ENCODE measurements around the gene KRT1.

DNA sequence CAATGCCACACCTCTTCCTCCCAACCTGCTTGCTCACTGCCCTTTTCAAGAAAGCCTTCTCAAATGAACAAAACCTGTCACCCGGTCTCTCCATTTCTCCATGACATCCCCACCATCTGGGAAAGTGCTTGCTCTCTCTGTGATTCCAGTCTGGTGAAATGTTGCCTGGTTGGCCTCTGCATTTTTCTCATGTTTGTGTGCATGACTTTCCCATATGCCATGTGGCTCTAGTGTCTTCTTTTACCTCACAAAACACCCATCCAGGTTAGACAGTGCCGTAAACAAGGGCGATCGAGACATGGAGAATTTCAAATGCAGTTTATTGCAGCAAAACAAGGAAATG is 5.8 kb downstream of the KRT1 start:
- TF ChIP-seq CTCF (IDR thresholded peaks at IDR 0.05) (no peak), ZFX (IDR thresholded peaks at IDR 0.05; ENCODE audit: borderline replicate concordance) (no peak)
